Heart left ventricle (tissue), 16 donors: ENCODE data around the gene CYP27C1. TPM values are rescaled to one million over a fixed set of nuclear protein-coding genes. Genes with fewer than 3 reads are reported as not detected.

Source experiments
- ATAC-seq, 4 donors: fragments of 200-7000 bp; cut with Tn5 transposase; one replicate each; pipeline ENCODE4 v1.9.1; 2020 to 2022; ENCODE audit warnings: moderate library complexity in 4 of 4, mild to moderate bottlenecking in 3 of 4, moderate number of reproducible peaks in 1 of 4
- DNase-seq, 5 donors: peaks; one replicate each; pipeline ENCODE4 v3.0.0-alpha.2; 2020
- H3K27ac ChIP-seq, 12 donors: fragments of 200-600 bp; sonication (generic) in 4 of 12; one replicate each; pipeline versions ENCODE4 v1.5.0 to v1.8.0; 2016 to 2022; ENCODE audit warnings: mild to moderate bottlenecking in 2 of 12
- H3K27me3 ChIP-seq, 9 donors: fragments of 200-600 bp; sonication (generic) in 2 of 9; one replicate each; pipeline versions ENCODE4 v1.5.1 to v1.8.0; 2016 to 2022; ENCODE audit warnings: mild to moderate bottlenecking in 3 of 9
- H3K36me3 ChIP-seq, 9 donors: fragments of 200-600 bp; sonication (generic) in 2 of 9; one replicate each; pipeline versions ENCODE4 v1.5.0 to v1.8.0; 2018 to 2022; ENCODE audit warnings: mild to moderate bottlenecking in 2 of 9
- H3K4me1 ChIP-seq, 12 donors: fragments of 200-600 bp; sonication (generic) in 4 of 12; one replicate each; pipeline versions ENCODE4 v1.5.0 to v1.8.0; 2016 to 2022; ENCODE audit warnings: mild to moderate bottlenecking in 3 of 12
- H3K4me3 ChIP-seq, 12 donors: fragments of 200-600 bp; sonication (generic) in 4 of 12; one replicate each; pipeline versions ENCODE4 v1.5.0 to v1.8.0; 2017 to 2022; ENCODE audit warnings: mild to moderate bottlenecking in 9 of 12, moderate library complexity in 4 of 12
- H3K9me3 ChIP-seq, 12 donors: fragments of 200-600 bp; sonication (generic) in 4 of 12; one replicate each; pipeline versions ENCODE4 v1.5.0 to v1.8.0; 2016 to 2022; ENCODE audit warnings: mild to moderate bottlenecking in 1 of 12
- POLR2A ChIP-seq, 2 donors: fragments of 450-650 bp; IDR thresholded peaks; one replicate each; pipeline ENCODE4 v1.6.1; 2017; ENCODE audit warnings: antibody characterized with exemption in 2 of 2, mild to moderate bottlenecking in 2 of 2, moderate library complexity in 2 of 2
- WGBS, 4 donors: extraction: QIAGEN DNeasy Blood & Tissue Kit in 2 of 4; methylation state at CpG; one replicate each; pipeline versions ENCODE4 v1.1.5 to v1.1.7; 2013 to 2018; 5-methylcytosine and 5-hydroxymethylcytosine counted together
- intact Hi-C, 10 donors: fragments of 100-400 bp; cut with DNase I; formaldehyde crosslinking; loops; one replicate each; pipeline versions ENCODE4 v1.11.1 to v1.14.2; 2022
- polyA plus RNA-seq, 2 donors: library from polyadenylated mRNA; stranded (reverse); fragments of 200-250 nt; gene quantifications; one replicate each; pipeline ENCODE4 v1.2.3, GENCODE V29; 2013
- total RNA-seq, 9 donors: library from RNA; depleted of rRNA in 2 of 9; stranded (reverse); fragments of >200 nt in 2 of 9; fragmentation: NEBNext Ultra II Directional in 3 of 9; extraction: Animal tissue kit (Norgen Biotek cat#: 25700) in 3 of 9; gene quantifications; one replicate each; pipeline versions ENCODE4 v1.1.0 to v1.2.4, GENCODE V29; 2016 to 2023
- TF ChIP-seq, protein P1 (sequence below), 12 donors: fragments of 200-600 bp; sonication (generic) in 4 of 12; IDR thresholded peaks; one replicate each; pipeline versions ENCODE4 v1.5.0 to v1.8.0; 2018 to 2022; ENCODE audit warnings: antibody characterized with exemption in 12 of 12, mild to moderate bottlenecking in 5 of 12
- donor health status: ischemic (EF 13 %, LVEDD 7.1; RV severe dilation, severe dysfunction).
- donor health status: healthy with polysubstance abuse.
- donor health status: DM: no; HTN: yes; CAD: no.
- donor health status: DM: no; HTN: no; CAD: no.
- donor health status: ischemic (EF 25% LVEDD 6.9; RV normal size, moderate dysfunction).
- donor health status: ischemic (EF 25% LVEDD 5.7; RV mildly dilated, moderate dysfunction).
- donor health status: healthy.
- donor health status: DM: yes; HTN: yes; CAD: no.
- donor health status: ischemic (EF 35%, LVEDD 5.7; RV mildly dilated, moderate dysfunction).
- donor health status: nonischemic (EF 11% LVEDD 7.7; RV severe dilation, severe dysfunction).
- donor health status: DM: yes; HTN: yes; CAD: no.
- donor health status: PGD.
- donor health status: ischemic (EF 29% LVEDD 5.4; RV normal size, mild dysfunction).
- donor health status: nonischemic (EF 23%, LVEDD 6.1; RV moderate dilation, normal function).

CYP27C1 gene
- total and polyA plus RNA-seq, 11 donors, result 0.06 to 0.44 (median 0.12) TPM; not detected in 8

- DNase-seq (no peak), ATAC-seq (no peak)
- no peaks in the 10 kb centered on the region for H3K36me3 ChIP-seq
- peaks cover 0 to 5% (median 0%) of the 10 kb centered on the region in 9 donors for H3K27me3 ChIP-seq
- peaks cover 0 to 4% (median 0%) of the 10 kb centered on the region in 12 donors for H3K4me1 ChIP-seq
- peaks cover 0 to 10% (median 0%) of the 10 kb centered on the region in 12 donors for H3K9me3 ChIP-seq
- TF ChIP-seq, protein P1, sequence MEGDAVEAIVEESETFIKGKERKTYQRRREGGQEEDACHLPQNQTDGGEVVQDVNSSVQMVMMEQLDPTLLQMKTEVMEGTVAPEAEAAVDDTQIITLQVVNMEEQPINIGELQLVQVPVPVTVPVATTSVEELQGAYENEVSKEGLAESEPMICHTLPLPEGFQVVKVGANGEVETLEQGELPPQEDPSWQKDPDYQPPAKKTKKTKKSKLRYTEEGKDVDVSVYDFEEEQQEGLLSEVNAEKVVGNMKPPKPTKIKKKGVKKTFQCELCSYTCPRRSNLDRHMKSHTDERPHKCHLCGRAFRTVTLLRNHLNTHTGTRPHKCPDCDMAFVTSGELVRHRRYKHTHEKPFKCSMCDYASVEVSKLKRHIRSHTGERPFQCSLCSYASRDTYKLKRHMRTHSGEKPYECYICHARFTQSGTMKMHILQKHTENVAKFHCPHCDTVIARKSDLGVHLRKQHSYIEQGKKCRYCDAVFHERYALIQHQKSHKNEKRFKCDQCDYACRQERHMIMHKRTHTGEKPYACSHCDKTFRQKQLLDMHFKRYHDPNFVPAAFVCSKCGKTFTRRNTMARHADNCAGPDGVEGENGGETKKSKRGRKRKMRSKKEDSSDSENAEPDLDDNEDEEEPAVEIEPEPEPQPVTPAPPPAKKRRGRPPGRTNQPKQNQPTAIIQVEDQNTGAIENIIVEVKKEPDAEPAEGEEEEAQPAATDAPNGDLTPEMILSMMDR (IDR thresholded peaks at IDR 0.05), result no peak
- TF ChIP-seq POLR2A (IDR thresholded peaks at IDR 0.05), result no peak
- intact Hi-C loops, result no loop called here
- H3K27ac ChIP-seq, result no peak overlapping the region
- 91 to 99% (median 94%) methylated on average over 14 of the region's 14 CpGs for WGBS, 4 donors
- H3K4me3 ChIP-seq, result no peak overlapping the region
Observed at GRCh38 chr2:127199223-127199622, 20.9 kb downstream of the CYP27C1 start.

- intact Hi-C loops, result no loop called here
- ATAC-seq (peak in 3 of 4 donors; percentile 74 to 89 (median 81)), DNase-seq (peak in 1 of 5 donors; percentile 38)
- no peak for TF ChIP-seq POLR2A (IDR thresholded peaks at IDR 0.05)
- TF ChIP-seq, protein P1 (IDR thresholded peaks at IDR 0.05), result peak in 10 of 12 donors; percentile 8 to 53 (median 32)
- Histone ChIP-seq H3K27ac (no peak overlapping the region), H3K27me3 (peaks cover 0 to 5% (median 0%) of the 10 kb centered on the region in 9 donors), H3K4me3 (no peak overlapping the region), H3K4me1 (peaks cover 0 to 14% (median 0%) of the 10 kb centered on the region in 12 donors), H3K36me3 (no peaks in the 10 kb centered on the region), H3K9me3 (peaks cover 0 to 10% (median 0%) of the 10 kb centered on the region in 12 donors)
- WGBS, 4 donors, result 56 to 70% (median 65%) methylated on average over 19 of the region's 19 CpGs
Observed at GRCh38 chr2:127197475-127198385, 22.4 kb downstream of the CYP27C1 start.

GRCh38 chr2:127196998-127197397 lies 23.1 kb downstream of the CYP27C1 start:
- ATAC-seq (no peak), DNase-seq (no peak)
- Histone ChIP-seq H3K36me3 (no peaks in the 10 kb centered on the region), H3K9me3 (peaks cover 0 to 10% (median 0%) of the 10 kb centered on the region in 12 donors), H3K4me1 (peaks cover 0 to 14% (median 0%) of the 10 kb centered on the region in 12 donors), H3K27me3 (peaks cover 0 to 7% (median 0%) of the 10 kb centered on the region in 9 donors), H3K4me3 (no peak overlapping the region), H3K27ac (no peak overlapping the region)
- intact Hi-C loops, result no loop called here
- TF ChIP-seq, protein P1 (IDR thresholded peaks at IDR 0.05), result peak in 1 of 12 donors; percentile 14
- no peak for TF ChIP-seq POLR2A (IDR thresholded peaks at IDR 0.05)
- WGBS, 4 donors, result 77 to 90% (median 81%) methylated on average over 4 of the region's 4 CpGs

- H3K27ac ChIP-seq, result no peak overlapping the region
- peaks cover 0 to 10% (median 0%) of the 10 kb centered on the region in 12 donors for H3K9me3 ChIP-seq
- TF ChIP-seq, protein P1 (IDR thresholded peaks at IDR 0.05), result no peak
- no peak for TF ChIP-seq POLR2A (IDR thresholded peaks at IDR 0.05)
- intact Hi-C loops, result no loop called here
- H3K4me1 ChIP-seq, result peaks cover 0 to 14% (median 0%) of the 10 kb centered on the region in 12 donors
- H3K36me3 ChIP-seq, result no peaks in the 10 kb centered on the region
- no peak for DNase-seq
- H3K27me3 ChIP-seq, result peaks cover 0 to 11% (median 0%) of the 10 kb centered on the region in 9 donors
- ATAC-seq, result no peak
- H3K4me3 ChIP-seq, result no peak overlapping the region
- WGBS, 4 donors, result 97 to 99% (median 98%) methylated on average over 2 of the region's 2 CpGs
Observed at GRCh38 chr2:127196549-127196948, 23.6 kb downstream of the CYP27C1 start.
